HepG2 (cell line): Measurements from ENCODE around the gene DMPK. TPM values are rescaled to one million over a fixed set of nuclear protein-coding genes. Genes with fewer than 3 reads are reported as not detected.

ENCODE experiments used
- ATAC-seq: fragments of 200-7000 bp; cut with Tn5 transposase; 3 replicates; pipeline ENCODE4 v1.9.1; 2020; ENCODE audit warnings: mild to moderate bottlenecking, moderate library complexity
- BruUV-seq: library from RNA; stranded (reverse); fragments of 400-500 nt; replicated peaks from 2 replicates; lab custom pipeline; 2021; lab: Mats Ljungman, UMichigan
- CTCF ChIA-PET: fragments of 300-600 bp; formaldehyde crosslinking; extraction: SDS; loops from one replicate; lab custom pipeline; 2021; ENCODE audit warnings: low total read pairs, inconsistent platforms, low intra/inter-chr PET ratio; lab: Yijun Ruan, JAX
- POLR2A ChIA-PET: fragments of 350-600 bp; sonication (Branson Sonifier 250); formaldehyde crosslinking; loops from one replicate; lab custom pipeline; 2020; ENCODE audit warnings: antibody characterized with exemption, inconsistent platforms; lab: Yijun Ruan, JAX
- DNase-seq: peaks from one replicate; pipeline ENCODE4 v3.0.0-alpha.2; 2015; ENCODE audit warnings: low spot score
- FAIRE-seq: peaks from 3 replicates; lab custom pipeline; 2011; peaks lifted over from hg19 to GRCh38; lab: Jason Lieb, UNC
- H2AFZ ChIP-seq: one replicate; pipeline ENCODE4 v1.6.1; 2011; ENCODE audit warnings: low read length, inconsistent platforms
- H3K27ac ChIP-seq: fragments of 300-600 bp; 3 replicates; pipeline ENCODE4 v1.8.0; 2011; ENCODE audit warnings: mixed run types, mild to moderate bottlenecking, mixed read lengths, low read length, inconsistent platforms; ENCODE audit not compliant: insufficient read depth; ENCODE audit errors: extremely low read length
- H3K27me3 ChIP-seq, 2 experiments: fragments of 200-600 bp in 1 of 2; 2 replicates in 1 of 2; 3 replicates in 1 of 2; pipeline versions ENCODE4 v1.6.0 to v1.8.0; 2011; ENCODE audit warnings: low read length in 2 of 2, mild to moderate bottlenecking in 2 of 2, moderate library complexity in 2 of 2, inconsistent platforms in 1 of 2; ENCODE audit not compliant: insufficient read depth in 2 of 2, control insufficient read depth in 1 of 2
- H3K36me3 ChIP-seq, 2 experiments: fragments of 200-600 bp in 1 of 2; replicated peaks in 1 of 2; 2 replicates in 1 of 2; 3 replicates in 1 of 2; pipeline versions ENCODE4 v1.5.1 to v1.8.0; 2011; ENCODE audit warnings: low read length in 2 of 2, inconsistent platforms in 1 of 2; ENCODE audit not compliant: insufficient read depth in 2 of 2, control insufficient read depth in 1 of 2
- H3K4me1 ChIP-seq: 2 replicates; pipeline ENCODE4 v1.5.1; 2012; ENCODE audit warnings: low read length, inconsistent platforms; ENCODE audit not compliant: insufficient read depth
- H3K4me2 ChIP-seq: 2 replicates; pipeline ENCODE4 v1.6.0; 2011; ENCODE audit warnings: low read depth, low read length, inconsistent platforms
- H3K4me3 ChIP-seq, 3 experiments: fragments of 200-600 bp in 1 of 3; sonication (generic), shearing (Covaris generic) in 1 of 3; replicated peaks in 1 of 3; 2 replicates each; pipeline ENCODE4 v1.5.1; 2011 to 2016; ENCODE audit warnings: low read length in 3 of 3, inconsistent platforms in 2 of 3, low read depth in 2 of 3, mild to moderate bottlenecking in 2 of 3, control low read depth in 1 of 3, mixed read lengths in 1 of 3; ENCODE audit not compliant: insufficient read depth in 1 of 3
- H3K79me2 ChIP-seq: one replicate; pipeline ENCODE4 v1.6.1; 2011; ENCODE audit warnings: low read length, inconsistent platforms; ENCODE audit not compliant: insufficient read depth
- H3K9ac ChIP-seq: 2 replicates; pipeline ENCODE4 v1.6.0; 2011; ENCODE audit warnings: mild to moderate bottlenecking, low read depth, low read length, inconsistent platforms; ENCODE audit not compliant: insufficient read depth
- H3K9me3 ChIP-seq: 2 replicates; pipeline ENCODE4 v1.5.1; 2012; ENCODE audit warnings: mild to moderate bottlenecking, low read length
- H4K20me1 ChIP-seq: 2 replicates; pipeline ENCODE4 v1.6.0; 2011; ENCODE audit warnings: inconsistent platforms, mild to moderate bottlenecking, low read length, moderate library complexity; ENCODE audit not compliant: insufficient read depth
- GPN1 ChIP-seq: sonication (generic); formaldehyde crosslinking; IDR thresholded peaks from 2 replicates; pipeline ENCODE4 v1.5.1; 2020; ENCODE audit warnings: missing genetic modification reagents, borderline replicate concordance
- HMGA1 ChIP-seq: sonication (generic); formaldehyde crosslinking; conservative IDR thresholded peaks from 2 replicates; pipeline ENCODE4 v1.4.0; 2020; ENCODE audit warnings: missing genetic modification reagents
- RAD51 ChIP-seq: fragments of 450-650 bp; IDR thresholded peaks from 2 replicates; pipeline ENCODE4 v1.6.1; 2016; ENCODE audit warnings: borderline replicate concordance
- RBAK ChIP-seq: sonication (generic); formaldehyde crosslinking; IDR thresholded peaks from 2 replicates; pipeline ENCODE4 v1.5.1; 2020; ENCODE audit warnings: mild to moderate bottlenecking, missing genetic modification reagents
- RBM22 ChIP-seq: fragments of 200-400 bp; formaldehyde crosslinking; optimal IDR thresholded peaks from 2 replicates; pipeline ENCODE3; 2017; ENCODE audit warnings: mild to moderate bottlenecking, low read length, moderate library complexity
- SP1 ChIP-seq, 2 experiments: fragments of 450-650 bp in 1 of 2; sonication (generic) in 1 of 2; formaldehyde crosslinking in 1 of 2; IDR thresholded peaks; 2 replicates each; pipeline versions ENCODE4 v1.4.0 to v1.6.1; 2016 to 2020; ENCODE audit warnings: missing genetic modification reagents in 1 of 2
- TCF7 ChIP-seq: sonication (generic); IDR thresholded peaks from 2 replicates; pipeline ENCODE4 v1.6.1; 2016; ENCODE audit warnings: antibody characterized with exemption, low read depth
- XBP1 ChIP-seq: sonication (generic); formaldehyde crosslinking; IDR thresholded peaks from 2 replicates; pipeline ENCODE4 v1.5.0; 2020; ENCODE audit warnings: missing genetic modification reagents
- ZNF446 ChIP-seq: sonication (generic); formaldehyde crosslinking; IDR thresholded peaks from 2 replicates; pipeline ENCODE4 v1.5.0; 2020; ENCODE audit warnings: mild to moderate bottlenecking, missing genetic modification reagents
- ZNF749 ChIP-seq: sonication (generic); formaldehyde crosslinking; IDR thresholded peaks from 2 replicates; pipeline ENCODE4 v1.8.0; 2022; ENCODE audit warnings: mild to moderate bottlenecking, missing genetic modification reagents, moderate library complexity, borderline replicate concordance
- ZNF768 ChIP-seq: sonication (generic); formaldehyde crosslinking; IDR thresholded peaks from 2 replicates; pipeline ENCODE4 v1.4.0; 2020; ENCODE audit warnings: missing genetic modification reagents
- ZNF775 ChIP-seq: sonication (generic); formaldehyde crosslinking; IDR thresholded peaks from 2 replicates; pipeline ENCODE4 v1.4.0; 2020; ENCODE audit warnings: missing genetic modification reagents, mild to moderate bottlenecking, moderate library complexity, borderline replicate concordance
- ZNF878 ChIP-seq: sonication (generic); formaldehyde crosslinking; IDR thresholded peaks from 2 replicates; pipeline ENCODE4 v1.8.1; 2023; ENCODE audit warnings: mild to moderate bottlenecking, missing genetic modification reagents, moderate library complexity
- WGBS: methylation state at CpG from one replicate; pipeline ENCODE4 v1.1.6; 2017; ENCODE audit warnings: low lambda C conversion rate; 5-methylcytosine and 5-hydroxymethylcytosine counted together
- in situ Hi-C: cut with HindIII; loops from 2 replicates; pipeline ENCODE4 v1.10.0; 2017; ENCODE audit warnings: low pct_unique_long_range_greater_than_20kb; ENCODE audit not compliant: extremely low pct_ligation_motif_present
- intact Hi-C: fragments of 100-400 bp; cut with micrococcal nuclease; formaldehyde crosslinking; loops from one replicate; pipeline ENCODE4 v1.10.0; 2022; ENCODE audit not compliant: unreplicated experiment
- polyA plus RNA-seq, 8 experiments: library from polyadenylated mRNA; depleted of rRNA in 3 of 8; stranded (reverse) in 7 of 8; unstranded in 1 of 8; fragments of >200 nt; fragmentation: Illumina TruSeq in 4 of 8; extraction: Trizol in 4 of 8; gene quantifications; 2 replicates each; pipeline versions ENCODE4 v1.2.1 to v1.2.3, GENCODE V29; 2011 to 2016; ENCODE audit warnings: low read depth in 4 of 8, missing spikeins in 1 of 8, mixed read lengths in 1 of 8; ENCODE audit not compliant: insufficient read depth in 1 of 8
- total RNA-seq, 5 experiments: library from RNA; depleted of rRNA; stranded (reverse); fragments of >200 nt; fragmentation: Illumina TruSeq; extraction: Trizol; gene quantifications; 2 replicates each; pipeline ENCODE4 v1.2.3, GENCODE V29; 2016; ENCODE audit warnings: low read depth in 1 of 5

DMPK gene
- total and polyA plus RNA-seq, 2 of the 13 experiments (the other 11 are each of a cell fraction or from before 2014, with no cell fraction given): 5.3 to 8.8 TPM

GRCh38 chr19:45762870-45763631, 19.2 kb downstream of the DMPK start:
- no peak overlapping the region for H3K9ac ChIP-seq
- no peaks in the 10 kb centered on the region for H3K36me3 ChIP-seq
- BruUV-seq: no TSS peak
- H3K9me3 ChIP-seq: no peaks in the 10 kb centered on the region
- in situ Hi-C loops: no loop called here
- H3K4me3 ChIP-seq: no peak overlapping the region
- FAIRE-seq (no peak), ATAC-seq (no peak), DNase-seq (no peak)
- H3K79me2 ChIP-seq: peaks cover 3% of the 10 kb centered on the region
- H4K20me1 ChIP-seq: no peaks in the 10 kb centered on the region
- POLR2A ChIA-PET: no interaction called here
- H2AFZ ChIP-seq: no peak overlapping the region
- H3K27me3 ChIP-seq: peaks cover 12 to 29% of the 10 kb centered on the region in 2 experiments; a peak in 4 of 5 replicates
- no peak overlapping the region for H3K4me2 ChIP-seq
- no peak overlapping the region for H3K27ac ChIP-seq
- 0% methylated on average over 1 of the region's 15 CpGs for WGBS
- no peak for TF ChIP-seq RBAK (CRISPR knock-in tag)
- TF ChIP-seq ZNF446 (CRISPR knock-in tag): no peak
- TF ChIP-seq SP1 (IDR thresholded peaks at IDR 0.05): no peak
- no peak for TF ChIP-seq SP1 (CRISPR knock-in tag; IDR thresholded peaks at IDR 0.05)
- no peak for TF ChIP-seq ZNF749 (CRISPR knock-in tag)
- TF ChIP-seq ZNF775 (CRISPR knock-in tag): no peak
- TF ChIP-seq ZNF878: no peak
- TF ChIP-seq RAD51: no peak
- TF ChIP-seq XBP1 (CRISPR knock-in tag): no peak
- TF ChIP-seq TCF7: no peak
- TF ChIP-seq RBM22: no peak
- no peak for TF ChIP-seq ZNF768
- no peak for TF ChIP-seq GPN1
- TF ChIP-seq HMGA1 (CRISPR knock-in tag): no peak
- TF ChIP-seq, all 625 proteins: peak for 0
- intact Hi-C loops: no loop called here
- H3K4me1 ChIP-seq: peaks cover 14% of the 10 kb centered on the region
- CTCF ChIA-PET: no interaction called here
